ENCODE results near the gene CDH4. TPM values are rescaled to one million over a fixed set of nuclear protein-coding genes. Genes with fewer than 3 reads are reported as not detected.

CDH4 gene
- total and polyA plus RNA-seq, 9 of the 15 experiments (the other 6 are each of a cell fraction or from before 2014, with no cell fraction given): 0.04 TPM; not detected in 8

GRCh38 chr20:61772828-61773631 lies 521.0 kb downstream of the CDH4 start:
- no peaks in the 10 kb centered on the region; the same call in 1 of the 2 replicates for H4K20me1 ChIP-seq (replicated peaks; ENCODE audit: control insufficient read depth, insufficient read depth, low read length)
- ChIA-PET POLR2A (no interaction called here), CTCF (ENCODE audit: low intra/inter-chr PET ratio) (no interaction called here)
- FAIRE-seq (no peak), ATAC-seq (no peak), DNase-seq (ENCODE audit: extremely low read depth in 1 of 4, low spot score in 3 of 4) (no peak)
- H3K4me1 ChIP-seq (replicated peaks in 1 of 2; ENCODE audit: control insufficient read depth in 2 of 2, insufficient read depth in 2 of 2, low read length in 2 of 2): no peaks in the 10 kb centered on the region; a peak in 1 of 5 replicates
- H3K36me3 ChIP-seq (ENCODE audit: control insufficient read depth, insufficient read depth, low read length): no peaks in the 10 kb centered on the region
- H3K9ac ChIP-seq (ENCODE audit: insufficient read depth in 1 of 2, low read depth in 2 of 2, low read length in 2 of 2): no peak overlapping the region
- no peak overlapping the region for H3K27ac ChIP-seq (ENCODE audit: extremely low read depth, low read depth, low read length)
- TF ChIP-seq UBTF (IDR thresholded peaks at IDR 0.05; ENCODE audit: borderline replicate concordance in 1 of 2, low read depth in 2 of 2, low read length in 2 of 2): no peak
- TF ChIP-seq NRF1 (conservative IDR thresholded peaks at IDR 0.05 in 1 of 2, IDR thresholded peaks at IDR 0.05 in 1 of 2): no peak
- TF ChIP-seq NR2C1 (IDR thresholded peaks at IDR 0.05): peak; percentile 61
- TF ChIP-seq NR2C1 (tag; IDR thresholded peaks at IDR 0.05): peak; percentile 63
- BruUV-seq (replicated peaks): no TSS peak
- no peak overlapping the region for H3K4me2 ChIP-seq (ENCODE audit: insufficient read depth, low read length)
- peaks cover 4% of the 10 kb centered on the region for H3K9me1 ChIP-seq (ENCODE audit: control insufficient read depth, insufficient read depth, low read length)
- WGBS (ENCODE audit: insufficient coverage, low coverage, missing lambda C conversion rate): 13% methylated on average over 43 of the region's 53 CpGs
- no peak overlapping the region for H2AFZ ChIP-seq (ENCODE audit: low read depth, low read length)
- H3K27me3 ChIP-seq (ENCODE audit: control insufficient read depth in 2 of 2, insufficient read depth in 2 of 2, low read length in 2 of 2): peaks cover 4 to 42% of the 10 kb centered on the region in 2 experiments; a peak in 4 of 5 replicates
- no peaks in the 10 kb centered on the region for H3K9me3 ChIP-seq (replicated peaks; ENCODE audit: control insufficient read depth, insufficient read depth, low read depth, low read length)
- no peak overlapping the region for H3K4me3 ChIP-seq
- in situ Hi-C loops (cut with MboI) (no loop called here), intact Hi-C loops (cut with micrococcal nuclease) (no loop called here)
- H3K79me2 ChIP-seq (ENCODE audit: control insufficient read depth, insufficient read depth, low read length): no peaks in the 10 kb centered on the region
